Fibroblast of villous mesenchyme (primary cell): ENCODE results near the gene FBF1. TPM values are rescaled to one million over a fixed set of nuclear protein-coding genes. Genes with fewer than 3 reads are reported as not detected.

Experiments
- DNase-seq: peaks from one replicate; pipeline ENCODE4 v3.0.0-alpha.2; 2010; ENCODE audit warnings: low read depth
- H3K4me3 ChIP-seq: 2 replicates; pipeline ENCODE4 v1.5.1; 2011; ENCODE audit warnings: low read depth, mild to moderate bottlenecking, low read length
- CTCF ChIP-seq: IDR thresholded peaks from 2 replicates; pipeline ENCODE4 v1.5.1; 2012; ENCODE audit warnings: low read depth, mild to moderate bottlenecking, low read length; ENCODE audit not compliant: insufficient read depth
- total RNA-seq: library from RNA; depleted of rRNA; stranded (reverse); fragments of >200 nt; gene quantifications from 2 replicates; pipeline ENCODE4 v1.2.3, GENCODE V29; 2012

The FBF1 gene
- total RNA-seq, 1 donor: 16.0 TPM

- peak; percentile 16 for TF ChIP-seq CTCF
- H3K4me3 ChIP-seq: no peak overlapping the region
- peak; percentile 45 for DNase-seq
Measured at GRCh38 chr17:75927286-75927922, 13.4 kb downstream of the FBF1 start.

GRCh38 chr17:75926456-75926855 is 14.4 kb downstream of the FBF1 start:
- DNase-seq: no peak
- no peak overlapping the region for H3K4me3 ChIP-seq
- TF ChIP-seq CTCF: no peak

- no peak for TF ChIP-seq CTCF
- DNase-seq: no peak
- no peak overlapping the region for H3K4me3 ChIP-seq
Measured at GRCh38 chr17:75925912-75926311, 14.9 kb downstream of the FBF1 start.

GRCh38 chr17:75925103-75925502 is 15.7 kb downstream of the FBF1 start:
- H3K4me3 ChIP-seq: no peak overlapping the region
- no peak for DNase-seq
- TF ChIP-seq CTCF: no peak

GRCh38 chr17:75922963-75923874 is 17.6 kb downstream of the FBF1 start:
- no peak overlapping the region for H3K4me3 ChIP-seq
- no peak for TF ChIP-seq CTCF
- no peak for DNase-seq

GRCh38 chr17:75922173-75922961 is 18.5 kb downstream of the FBF1 start:
- DNase-seq: no peak

More at GRCh38 chr17:75922173-75922961, 18.5 kb downstream of the FBF1 start:
- H3K4me3 ChIP-seq: no peak overlapping the region
- no peak for TF ChIP-seq CTCF
